HepG2 (cell line): ENCODE measurements around the gene SLC16A3. TPM values are rescaled to one million over a fixed set of nuclear protein-coding genes. Genes with fewer than 3 reads are reported as not detected.

ENCODE experiments used
- MAFG ChIP-seq: sonication (generic); formaldehyde crosslinking; IDR thresholded peaks from 2 replicates; pipeline ENCODE4 v1.5.1; 2020; ENCODE audit warnings: mild to moderate bottlenecking, missing genetic modification reagents
- NR1H2 ChIP-seq: sonication (generic); formaldehyde crosslinking; IDR thresholded peaks from 2 replicates; pipeline ENCODE4 v1.8.1; 2022; ENCODE audit warnings: low read depth, missing genetic modification reagents, borderline replicate concordance
- POLR2AphosphoS5 ChIP-seq: IDR thresholded peaks from 2 replicates; pipeline ENCODE4 v1.6.1; 2012; ENCODE audit warnings: low read depth, low read length
- RNF219 ChIP-seq: sonication (generic); formaldehyde crosslinking; IDR thresholded peaks from 2 replicates; pipeline ENCODE4 v1.5.0; 2020; ENCODE audit warnings: mild to moderate bottlenecking, missing genetic modification reagents
- XRCC5 ChIP-seq: fragments of 200-400 bp; formaldehyde crosslinking; optimal IDR thresholded peaks from 2 replicates; pipeline ENCODE3; 2017; ENCODE audit warnings: mild to moderate bottlenecking, low read length
- ZNF530 ChIP-seq: sonication (generic); formaldehyde crosslinking; IDR thresholded peaks from 2 replicates; pipeline ENCODE4 v1.5.0; 2020; ENCODE audit warnings: low read depth, mild to moderate bottlenecking, missing genetic modification reagents
- ZNF570 ChIP-seq: sonication (generic); formaldehyde crosslinking; IDR thresholded peaks from 2 replicates; pipeline ENCODE4 v1.4.0; 2020; ENCODE audit warnings: mild to moderate bottlenecking, missing genetic modification reagents, borderline replicate concordance
- polyA plus RNA-seq, 8 experiments: library from polyadenylated mRNA; depleted of rRNA in 3 of 8; stranded (reverse) in 7 of 8; unstranded in 1 of 8; fragments of >200 nt; fragmentation: Illumina TruSeq in 4 of 8; extraction: Trizol in 4 of 8; gene quantifications; 2 replicates each; pipeline versions ENCODE4 v1.2.1 to v1.2.3, GENCODE V29; 2011 to 2016; ENCODE audit warnings: low read depth in 4 of 8, missing spikeins in 1 of 8, mixed read lengths in 1 of 8; ENCODE audit not compliant: insufficient read depth in 1 of 8
- total RNA-seq, 5 experiments: library from RNA; depleted of rRNA; stranded (reverse); fragments of >200 nt; fragmentation: Illumina TruSeq; extraction: Trizol; gene quantifications; 2 replicates each; pipeline ENCODE4 v1.2.3, GENCODE V29; 2016; ENCODE audit warnings: low read depth in 1 of 5
- TF ChIP-seq, protein P1 (sequence below): sonication (generic); formaldehyde crosslinking; IDR thresholded peaks from 2 replicates; pipeline ENCODE4 v1.4.0; 2020; ENCODE audit warnings: missing genetic modification reagents
- TF ChIP-seq, protein P2 (sequence below): sonication (generic); formaldehyde crosslinking; IDR thresholded peaks from 2 replicates; pipeline ENCODE4 v1.5.0; 2020; ENCODE audit warnings: missing genetic modification reagents, mild to moderate bottlenecking, borderline replicate concordance
- TF ChIP-seq, protein P3 (sequence below): fragments of 450-650 bp; IDR thresholded peaks from 2 replicates; pipeline ENCODE4 v1.6.1; 2017; ENCODE audit warnings: mild to moderate bottlenecking
- TF ChIP-seq, protein P4 (sequence below): sonication (generic); formaldehyde crosslinking; IDR thresholded peaks from 2 replicates; pipeline ENCODE4 v1.5.0; 2020; ENCODE audit warnings: mild to moderate bottlenecking, missing genetic modification reagents

Gene SLC16A3
- total and polyA plus RNA-seq, 2 of the 13 experiments (the other 11 are each of a cell fraction or from before 2014, with no cell fraction given): 242 to 349 TPM

GRCh38 chr17:82287868-82288801 lies 59.3 kb downstream of the SLC16A3 start (continued):
- TF ChIP-seq, protein P1, sequence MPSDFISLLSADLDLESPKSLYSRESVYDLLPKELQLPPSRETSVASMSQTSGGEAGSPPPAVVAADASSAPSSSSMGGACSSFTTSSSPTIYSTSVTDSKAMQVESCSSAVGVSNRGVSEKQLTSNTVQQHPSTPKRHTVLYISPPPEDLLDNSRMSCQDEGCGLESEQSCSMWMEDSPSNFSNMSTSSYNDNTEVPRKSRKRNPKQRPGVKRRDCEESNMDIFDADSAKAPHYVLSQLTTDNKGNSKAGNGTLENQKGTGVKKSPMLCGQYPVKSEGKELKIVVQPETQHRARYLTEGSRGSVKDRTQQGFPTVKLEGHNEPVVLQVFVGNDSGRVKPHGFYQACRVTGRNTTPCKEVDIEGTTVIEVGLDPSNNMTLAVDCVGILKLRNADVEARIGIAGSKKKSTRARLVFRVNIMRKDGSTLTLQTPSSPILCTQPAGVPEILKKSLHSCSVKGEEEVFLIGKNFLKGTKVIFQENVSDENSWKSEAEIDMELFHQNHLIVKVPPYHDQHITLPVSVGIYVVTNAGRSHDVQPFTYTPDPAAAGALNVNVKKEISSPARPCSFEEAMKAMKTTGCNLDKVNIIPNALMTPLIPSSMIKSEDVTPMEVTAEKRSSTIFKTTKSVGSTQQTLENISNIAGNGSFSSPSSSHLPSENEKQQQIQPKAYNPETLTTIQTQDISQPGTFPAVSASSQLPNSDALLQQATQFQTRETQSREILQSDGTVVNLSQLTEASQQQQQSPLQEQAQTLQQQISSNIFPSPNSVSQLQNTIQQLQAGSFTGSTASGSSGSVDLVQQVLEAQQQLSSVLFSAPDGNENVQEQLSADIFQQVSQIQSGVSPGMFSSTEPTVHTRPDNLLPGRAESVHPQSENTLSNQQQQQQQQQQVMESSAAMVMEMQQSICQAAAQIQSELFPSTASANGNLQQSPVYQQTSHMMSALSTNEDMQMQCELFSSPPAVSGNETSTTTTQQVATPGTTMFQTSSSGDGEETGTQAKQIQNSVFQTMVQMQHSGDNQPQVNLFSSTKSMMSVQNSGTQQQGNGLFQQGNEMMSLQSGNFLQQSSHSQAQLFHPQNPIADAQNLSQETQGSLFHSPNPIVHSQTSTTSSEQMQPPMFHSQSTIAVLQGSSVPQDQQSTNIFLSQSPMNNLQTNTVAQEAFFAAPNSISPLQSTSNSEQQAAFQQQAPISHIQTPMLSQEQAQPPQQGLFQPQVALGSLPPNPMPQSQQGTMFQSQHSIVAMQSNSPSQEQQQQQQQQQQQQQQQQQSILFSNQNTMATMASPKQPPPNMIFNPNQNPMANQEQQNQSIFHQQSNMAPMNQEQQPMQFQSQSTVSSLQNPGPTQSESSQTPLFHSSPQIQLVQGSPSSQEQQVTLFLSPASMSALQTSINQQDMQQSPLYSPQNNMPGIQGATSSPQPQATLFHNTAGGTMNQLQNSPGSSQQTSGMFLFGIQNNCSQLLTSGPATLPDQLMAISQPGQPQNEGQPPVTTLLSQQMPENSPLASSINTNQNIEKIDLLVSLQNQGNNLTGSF (CRISPR knock-in tag): no peak; the same call in 1 of the 2 replicates
- TF ChIP-seq RNF219 (CRISPR knock-in tag) (0 out of 2 replicates have a peak, but pooled peaks have one; percentile 64), ZNF530 (CRISPR knock-in tag) (no peak), XRCC5 (no peak), NR1H2 (peak; percentile 98), ZNF570 (CRISPR knock-in tag) (no peak), MAFG (CRISPR knock-in tag) (no peak), POLR2AphosphoS5 (0 out of 2 replicates have a peak, but pooled peaks have one; percentile 42)
- TF ChIP-seq, protein P2, sequence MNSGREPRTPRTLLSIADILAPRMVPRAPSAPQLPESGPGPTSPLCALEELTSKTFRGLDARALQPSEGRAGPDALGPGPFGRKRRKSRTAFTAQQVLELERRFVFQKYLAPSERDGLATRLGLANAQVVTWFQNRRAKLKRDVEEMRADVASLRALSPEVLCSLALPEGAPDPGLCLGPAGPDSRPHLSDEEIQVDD (CRISPR knock-in tag): no peak
- TF ChIP-seq, protein P3, sequence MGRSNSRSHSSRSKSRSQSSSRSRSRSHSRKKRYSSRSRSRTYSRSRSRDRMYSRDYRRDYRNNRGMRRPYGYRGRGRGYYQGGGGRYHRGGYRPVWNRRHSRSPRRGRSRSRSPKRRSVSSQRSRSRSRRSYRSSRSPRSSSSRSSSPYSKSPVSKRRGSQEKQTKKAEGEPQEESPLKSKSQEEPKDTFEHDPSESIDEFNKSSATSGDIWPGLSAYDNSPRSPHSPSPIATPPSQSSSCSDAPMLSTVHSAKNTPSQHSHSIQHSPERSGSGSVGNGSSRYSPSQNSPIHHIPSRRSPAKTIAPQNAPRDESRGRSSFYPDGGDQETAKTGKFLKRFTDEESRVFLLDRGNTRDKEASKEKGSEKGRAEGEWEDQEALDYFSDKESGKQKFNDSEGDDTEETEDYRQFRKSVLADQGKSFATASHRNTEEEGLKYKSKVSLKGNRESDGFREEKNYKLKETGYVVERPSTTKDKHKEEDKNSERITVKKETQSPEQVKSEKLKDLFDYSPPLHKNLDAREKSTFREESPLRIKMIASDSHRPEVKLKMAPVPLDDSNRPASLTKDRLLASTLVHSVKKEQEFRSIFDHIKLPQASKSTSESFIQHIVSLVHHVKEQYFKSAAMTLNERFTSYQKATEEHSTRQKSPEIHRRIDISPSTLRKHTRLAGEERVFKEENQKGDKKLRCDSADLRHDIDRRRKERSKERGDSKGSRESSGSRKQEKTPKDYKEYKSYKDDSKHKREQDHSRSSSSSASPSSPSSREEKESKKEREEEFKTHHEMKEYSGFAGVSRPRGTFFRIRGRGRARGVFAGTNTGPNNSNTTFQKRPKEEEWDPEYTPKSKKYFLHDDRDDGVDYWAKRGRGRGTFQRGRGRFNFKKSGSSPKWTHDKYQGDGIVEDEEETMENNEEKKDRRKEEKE: no peak
- TF ChIP-seq, protein P4, sequence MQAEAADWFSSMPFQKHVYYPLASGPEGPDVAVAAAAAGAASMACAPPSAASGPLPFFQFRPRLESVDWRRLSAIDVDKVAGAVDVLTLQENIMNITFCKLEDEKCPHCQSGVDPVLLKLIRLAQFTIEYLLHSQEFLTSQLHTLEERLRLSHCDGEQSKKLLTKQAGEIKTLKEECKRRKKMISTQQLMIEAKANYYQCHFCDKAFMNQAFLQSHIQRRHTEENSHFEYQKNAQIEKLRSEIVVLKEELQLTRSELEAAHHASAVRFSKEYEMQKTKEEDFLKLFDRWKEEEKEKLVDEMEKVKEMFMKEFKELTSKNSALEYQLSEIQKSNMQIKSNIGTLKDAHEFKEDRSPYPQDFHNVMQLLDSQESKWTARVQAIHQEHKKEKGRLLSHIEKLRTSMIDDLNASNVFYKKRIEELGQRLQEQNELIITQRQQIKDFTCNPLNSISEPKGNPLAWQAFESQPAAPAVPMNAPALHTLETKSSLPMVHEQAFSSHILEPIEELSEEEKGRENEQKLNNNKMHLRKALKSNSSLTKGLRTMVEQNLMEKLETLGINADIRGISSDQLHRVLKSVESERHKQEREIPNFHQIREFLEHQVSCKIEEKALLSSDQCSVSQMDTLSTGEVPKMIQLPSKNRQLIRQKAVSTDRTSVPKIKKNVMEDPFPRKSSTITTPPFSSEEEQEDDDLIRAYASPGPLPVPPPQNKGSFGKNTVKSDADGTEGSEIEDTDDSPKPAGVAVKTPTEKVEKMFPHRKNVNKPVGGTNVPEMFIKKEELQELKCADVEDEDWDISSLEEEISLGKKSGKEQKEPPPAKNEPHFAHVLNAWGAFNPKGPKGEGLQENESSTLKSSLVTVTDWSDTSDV (CRISPR knock-in tag): no peak
